CD4-positive, alpha-beta T cell (primary cell): ENCODE data around the gene ABCC4. TPM values are rescaled to one million over a fixed set of nuclear protein-coding genes. Genes with fewer than 3 reads are reported as not detected.

Experiments
- ATAC-seq: fragments of 200-7000 bp; cut with Tn5 transposase; one replicate; pipeline ENCODE4 v1.10.0; 2022; ENCODE audit warnings: mild to moderate bottlenecking; ENCODE audit not compliant: poor library complexity
- CTCF ChIA-PET: fragments of 350-600 bp; sonication (Branson Sonifier 250); formaldehyde crosslinking; loops from one replicate; lab custom pipeline; 2021; ENCODE audit warnings: antibody characterized with exemption, inconsistent platforms; lab: Charles Lee
- POLR2A ChIA-PET: fragments of 350-600 bp; sonication (Branson Sonifier 250); formaldehyde crosslinking; loops from one replicate; lab custom pipeline; 2021; ENCODE audit warnings: antibody characterized with exemption, inconsistent platforms; lab: Charles Lee
- DNase-seq, 14 experiments: peaks; one replicate each; pipeline ENCODE4 v3.0.0-alpha.2; 2013 to 2020; ENCODE audit warnings: mixed read lengths in 2 of 14
- H3K27ac ChIP-seq, 2 donors: one replicate each; pipeline versions ENCODE4 v1.5.1 to v1.7.0; 2013; ENCODE audit warnings: low read length in 2 of 2, low read depth in 1 of 2, mild to moderate bottlenecking in 1 of 2
- H3K27me3 ChIP-seq, 2 experiments: 1 replicate in 1 of 2; 2 replicates in 1 of 2; pipeline versions ENCODE4 v1.6.1 to v1.7.0; 2013; ENCODE audit warnings: low read length in 2 of 2, control low read depth in 1 of 2, mild to moderate bottlenecking in 1 of 2, moderate library complexity in 1 of 2; ENCODE audit not compliant: insufficient read depth in 2 of 2, control insufficient read depth in 1 of 2
- H3K36me3 ChIP-seq: one replicate; pipeline ENCODE4 v1.6.1; 2013; ENCODE audit warnings: low read length, control low read depth; ENCODE audit not compliant: insufficient read depth
- H3K4me1 ChIP-seq: one replicate; pipeline ENCODE4 v1.6.1; 2013; ENCODE audit warnings: low read length, control low read depth; ENCODE audit not compliant: insufficient read depth
- H3K4me3 ChIP-seq: one replicate; pipeline ENCODE4 v1.5.1; 2013; ENCODE audit warnings: mild to moderate bottlenecking, low read length, moderate library complexity
- H3K9me3 ChIP-seq, 2 experiments: 1 replicate in 1 of 2; 2 replicates in 1 of 2; pipeline versions ENCODE4 v1.6.1 to v1.7.0; 2013; ENCODE audit warnings: low read length in 2 of 2, mild to moderate bottlenecking in 2 of 2, control low read depth in 1 of 2, moderate library complexity in 1 of 2; ENCODE audit not compliant: control insufficient read depth in 1 of 2, insufficient read depth in 1 of 2
- H3K27ac Mint-ChIP-seq: one replicate; pipeline ENCODE4 v1.8.0; 2020; ENCODE audit warnings: mixed read lengths
- H3K27me3 Mint-ChIP-seq: one replicate; pipeline ENCODE4 v1.8.0; 2021; ENCODE audit warnings: mixed read lengths
- H3K36me3 Mint-ChIP-seq: one replicate; pipeline ENCODE4 v1.8.0; 2021; ENCODE audit warnings: low read depth, mixed read lengths
- H3K4me1 Mint-ChIP-seq: one replicate; pipeline ENCODE4 v1.8.0; 2021; ENCODE audit warnings: low read depth, mixed read lengths
- H3K4me3 Mint-ChIP-seq: one replicate; pipeline ENCODE4 v1.8.0; 2020; ENCODE audit warnings: mild to moderate bottlenecking, mixed read lengths
- H3K9me3 Mint-ChIP-seq: one replicate; pipeline ENCODE4 v1.8.0; 2020; ENCODE audit warnings: mixed read lengths
- intact Hi-C, 2 experiments: fragments of 100-400 bp; cut with DNase I in 1 of 2; cut with micrococcal nuclease in 1 of 2; formaldehyde crosslinking; loops; one replicate each; pipeline versions ENCODE4 v1.15.1 to v1.9.0; 2023 to 2025; cut with DNase I, micrococcal nuclease
- total RNA-seq, 174 experiments: library from RNA in 2 of 174; stranded (reverse) in 2 of 174; gene quantifications; one replicate each; pipeline ENCODE4 v1.2.3 and lab custom pipeline; 2021 to 2026
- TF ChIP-seq, protein P1 (sequence below): fragments of 200-600 bp; IDR thresholded peaks from one replicate; pipeline ENCODE4 v1.8.0; 2022; ENCODE audit warnings: antibody characterized with exemption, mild to moderate bottlenecking

Gene ABCC4
- total RNA-seq, 2 experiments from 2014 or later: 4.0 to 4.4 TPM

DNA sequence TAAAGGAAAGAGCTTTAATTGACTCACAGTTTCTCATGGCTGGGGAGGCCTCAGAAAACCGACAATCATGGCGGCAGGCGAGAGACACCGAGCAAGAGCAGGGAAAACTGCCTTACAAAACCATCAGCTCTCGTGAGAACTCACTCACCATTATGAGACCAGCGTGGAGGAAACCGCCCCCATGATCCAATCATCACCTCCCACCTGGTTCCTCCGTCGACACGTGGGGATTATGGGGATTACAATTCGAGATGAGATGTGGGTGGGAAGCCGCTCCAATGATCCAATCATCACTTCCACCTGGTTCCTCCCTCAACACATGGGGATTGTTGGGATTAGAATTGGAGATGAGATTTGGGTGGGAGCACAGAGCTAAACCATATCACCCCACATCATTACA lies 293.9 kb downstream of the ABCC4 start:
- H3K4me3 ChIP-seq: no peak overlapping the region
- no peak overlapping the region for H3K4me3 Mint-ChIP-seq
- intact Hi-C loops: no loop called here
- TF ChIP-seq, protein P1, sequence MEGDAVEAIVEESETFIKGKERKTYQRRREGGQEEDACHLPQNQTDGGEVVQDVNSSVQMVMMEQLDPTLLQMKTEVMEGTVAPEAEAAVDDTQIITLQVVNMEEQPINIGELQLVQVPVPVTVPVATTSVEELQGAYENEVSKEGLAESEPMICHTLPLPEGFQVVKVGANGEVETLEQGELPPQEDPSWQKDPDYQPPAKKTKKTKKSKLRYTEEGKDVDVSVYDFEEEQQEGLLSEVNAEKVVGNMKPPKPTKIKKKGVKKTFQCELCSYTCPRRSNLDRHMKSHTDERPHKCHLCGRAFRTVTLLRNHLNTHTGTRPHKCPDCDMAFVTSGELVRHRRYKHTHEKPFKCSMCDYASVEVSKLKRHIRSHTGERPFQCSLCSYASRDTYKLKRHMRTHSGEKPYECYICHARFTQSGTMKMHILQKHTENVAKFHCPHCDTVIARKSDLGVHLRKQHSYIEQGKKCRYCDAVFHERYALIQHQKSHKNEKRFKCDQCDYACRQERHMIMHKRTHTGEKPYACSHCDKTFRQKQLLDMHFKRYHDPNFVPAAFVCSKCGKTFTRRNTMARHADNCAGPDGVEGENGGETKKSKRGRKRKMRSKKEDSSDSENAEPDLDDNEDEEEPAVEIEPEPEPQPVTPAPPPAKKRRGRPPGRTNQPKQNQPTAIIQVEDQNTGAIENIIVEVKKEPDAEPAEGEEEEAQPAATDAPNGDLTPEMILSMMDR: no peak
- no peak overlapping the region for H3K27ac ChIP-seq
- no peak overlapping the region for H3K27ac Mint-ChIP-seq
- ATAC-seq (no peak), DNase-seq (no peak)
- no peaks in the 10 kb centered on the region for H3K4me1 Mint-ChIP-seq
- H3K9me3 Mint-ChIP-seq: no peaks in the 10 kb centered on the region
- peaks cover 17% of the 10 kb centered on the region for H3K27me3 Mint-ChIP-seq
- H3K9me3 ChIP-seq: no peaks in the 10 kb centered on the region
- no peaks in the 10 kb centered on the region for H3K36me3 ChIP-seq
- no peaks in the 10 kb centered on the region for H3K36me3 Mint-ChIP-seq
- ChIA-PET CTCF (no interaction called here), POLR2A (no interaction called here)
- H3K27me3 ChIP-seq: peaks cover 0 to 9% of the 10 kb centered on the region in 2 experiments
- H3K4me1 ChIP-seq: no peaks in the 10 kb centered on the region

DNA sequence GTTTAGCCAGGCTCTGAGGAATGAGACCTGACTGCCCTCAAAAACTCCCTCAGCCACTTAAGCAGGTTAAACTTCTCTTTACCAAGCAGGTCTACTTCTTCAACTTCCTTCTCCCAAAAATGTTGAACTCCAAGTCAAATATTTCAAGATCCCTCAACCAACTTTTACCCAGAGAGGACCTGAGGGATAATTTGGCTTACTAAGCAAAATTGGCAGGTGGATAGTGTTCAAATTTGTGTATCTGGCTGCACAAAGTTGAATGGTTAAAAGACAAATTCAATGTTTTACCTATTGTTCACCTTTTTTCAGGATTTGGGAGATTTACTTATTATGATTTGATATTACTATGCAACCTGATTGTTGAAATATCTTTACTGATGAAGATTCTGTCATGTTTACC lies 296.0 kb downstream of the ABCC4 start:
- H3K4me3 ChIP-seq: no peak overlapping the region
- ChIA-PET POLR2A (no interaction called here), CTCF (no interaction called here)
- no peaks in the 10 kb centered on the region for H3K4me1 ChIP-seq
- no peaks in the 10 kb centered on the region for H3K4me1 Mint-ChIP-seq
- H3K9me3 Mint-ChIP-seq: no peaks in the 10 kb centered on the region
- no peak for DNase-seq
- H3K27ac ChIP-seq: no peak overlapping the region
- peaks cover 33% of the 10 kb centered on the region for H3K27me3 Mint-ChIP-seq
- H3K36me3 ChIP-seq: no peaks in the 10 kb centered on the region
- ATAC-seq: no peak
- H3K4me3 Mint-ChIP-seq: no peak overlapping the region
- H3K36me3 Mint-ChIP-seq: no peaks in the 10 kb centered on the region
- intact Hi-C loops: no loop called here
- H3K27me3 ChIP-seq: peaks cover 12 to 16% of the 10 kb centered on the region in 2 experiments
- no peak overlapping the region for H3K27ac Mint-ChIP-seq
- TF ChIP-seq, protein P1: no peak
- no peaks in the 10 kb centered on the region for H3K9me3 ChIP-seq

DNA sequence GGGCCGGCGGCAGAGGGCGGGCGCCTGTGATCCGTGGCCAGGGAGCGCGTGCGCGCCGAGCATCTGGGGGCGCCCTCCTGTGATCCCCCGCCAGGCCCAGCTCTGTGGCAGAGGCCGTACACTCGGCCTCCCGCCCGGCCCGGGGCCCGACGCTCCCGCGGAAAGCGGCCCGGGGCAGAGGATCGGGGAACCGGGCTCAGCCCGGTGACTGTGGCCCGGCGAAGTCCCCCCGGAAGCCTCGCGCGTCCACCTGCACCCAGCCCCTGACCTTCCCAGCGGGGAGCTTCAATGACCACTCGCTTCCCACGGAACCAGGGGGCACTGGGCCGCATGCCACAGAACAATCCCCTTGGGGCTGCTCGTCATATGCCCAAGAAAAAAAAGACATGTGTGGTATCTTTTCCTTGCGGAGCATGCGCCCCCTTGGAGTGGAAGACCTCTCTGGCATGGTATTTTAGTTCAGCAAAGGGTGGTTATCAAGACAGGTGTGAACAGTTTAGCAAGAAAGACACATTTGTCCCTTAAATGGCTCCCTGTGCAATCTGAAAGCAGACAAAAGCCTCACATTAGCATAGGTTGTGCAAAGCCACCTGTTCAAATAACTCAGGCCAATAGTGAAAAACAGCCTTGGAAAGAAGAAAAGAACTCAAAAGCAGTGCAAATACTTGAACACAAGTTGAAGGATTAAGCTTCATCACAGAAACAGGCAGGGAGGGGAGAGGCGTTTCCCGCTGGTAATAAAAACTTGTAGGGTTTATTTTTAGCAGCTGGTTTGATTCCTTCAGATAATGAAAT lies 298.0 kb downstream of the ABCC4 start:
- H3K27ac ChIP-seq: no peak overlapping the region
- no peak for ATAC-seq
- no peak for DNase-seq
- H3K4me3 Mint-ChIP-seq: no peak overlapping the region
- H3K4me3 ChIP-seq: no peak overlapping the region
- no peaks in the 10 kb centered on the region for H3K36me3 Mint-ChIP-seq
- intact Hi-C loops: no loop called here
- CTCF ChIA-PET: no interaction called here
- H3K27me3 ChIP-seq: peaks cover 12 to 18% of the 10 kb centered on the region in 2 experiments
- H3K27ac Mint-ChIP-seq: no peak overlapping the region
- no peaks in the 10 kb centered on the region for H3K36me3 ChIP-seq
- no peaks in the 10 kb centered on the region for H3K4me1 ChIP-seq
- H3K27me3 Mint-ChIP-seq: peaks cover 40% of the 10 kb centered on the region
- TF ChIP-seq, protein P1: no peak
- no peaks in the 10 kb centered on the region for H3K9me3 Mint-ChIP-seq
- H3K9me3 ChIP-seq: no peaks in the 10 kb centered on the region
- no peaks in the 10 kb centered on the region for H3K4me1 Mint-ChIP-seq
- POLR2A ChIA-PET: no interaction called here
